ENCODE data around the gene APPBP2. TPM values are rescaled to one million over a fixed set of nuclear protein-coding genes. Genes with fewer than 3 reads are reported as not detected.

The APPBP2 gene
- total and polyA plus RNA-seq, 2 of the 8 experiments (the other 6 are each of a cell fraction or from before 2014, with no cell fraction given), result 3.3 to 18.0 TPM

GRCh38 chr17:60524463-60525327 lies 1.3 kb downstream of the APPBP2 start (continued):
- no peak for TF ChIP-seq ASH2L (IDR thresholded peaks at IDR 0.05; ENCODE audit: low read length)
- TF ChIP-seq SP2 (IDR thresholded peaks at IDR 0.05; ENCODE audit: low read length), result no peak
- no peak for TF ChIP-seq RNF2 (IDR thresholded peaks at IDR 0.05; ENCODE audit: borderline replicate concordance, low read depth, low read length, missing control alignments, poor library complexity, severe bottlenecking)
- no peak for TF ChIP-seq TEAD4 (IDR thresholded peaks at IDR 0.05; ENCODE audit: low read depth, low read length)
- no peak for TF ChIP-seq POU5F1 (IDR thresholded peaks at IDR 0.05; ENCODE audit: low read depth, low read length)
- no peak for TF ChIP-seq BRCA1 (IDR thresholded peaks at IDR 0.05; ENCODE audit: low read depth, low read length)
- TF ChIP-seq EZH2 (IDR thresholded peaks at IDR 0.05; ENCODE audit: low read depth, low read length, severe bottlenecking), result no peak
- no peak for TF ChIP-seq BCL11A (IDR thresholded peaks at IDR 0.05; ENCODE audit: low read depth in 2 of 2, low read length in 2 of 2)
- no peak for TF ChIP-seq ATF2 (IDR thresholded peaks at IDR 0.05; ENCODE audit: low read length)
- TF ChIP-seq RBBP5 (IDR thresholded peaks at IDR 0.05; ENCODE audit: borderline replicate concordance, low read depth, low read length), result no peak
- no peak for TF ChIP-seq EP300 (IDR thresholded peaks at IDR 0.05; ENCODE audit: borderline replicate concordance in 1 of 2, low read depth in 2 of 2, low read length in 2 of 2)
- no peak for TF ChIP-seq FOSL1 (IDR thresholded peaks at IDR 0.05; ENCODE audit: insufficient read depth, low read depth, low read length)
- TF ChIP-seq GTF2F1 (IDR thresholded peaks at IDR 0.05; ENCODE audit: borderline replicate concordance, low read depth, low read length), result no peak

Data from H1 (cell line).